Measurements from ENCODE around the gene ZNF10. TPM values are rescaled to one million over a fixed set of nuclear protein-coding genes. Genes with fewer than 3 reads are reported as not detected.

Gene ZNF10
- total RNA-seq, result 3.2 and 5.5 TPM in 2 replicates

DNA sequence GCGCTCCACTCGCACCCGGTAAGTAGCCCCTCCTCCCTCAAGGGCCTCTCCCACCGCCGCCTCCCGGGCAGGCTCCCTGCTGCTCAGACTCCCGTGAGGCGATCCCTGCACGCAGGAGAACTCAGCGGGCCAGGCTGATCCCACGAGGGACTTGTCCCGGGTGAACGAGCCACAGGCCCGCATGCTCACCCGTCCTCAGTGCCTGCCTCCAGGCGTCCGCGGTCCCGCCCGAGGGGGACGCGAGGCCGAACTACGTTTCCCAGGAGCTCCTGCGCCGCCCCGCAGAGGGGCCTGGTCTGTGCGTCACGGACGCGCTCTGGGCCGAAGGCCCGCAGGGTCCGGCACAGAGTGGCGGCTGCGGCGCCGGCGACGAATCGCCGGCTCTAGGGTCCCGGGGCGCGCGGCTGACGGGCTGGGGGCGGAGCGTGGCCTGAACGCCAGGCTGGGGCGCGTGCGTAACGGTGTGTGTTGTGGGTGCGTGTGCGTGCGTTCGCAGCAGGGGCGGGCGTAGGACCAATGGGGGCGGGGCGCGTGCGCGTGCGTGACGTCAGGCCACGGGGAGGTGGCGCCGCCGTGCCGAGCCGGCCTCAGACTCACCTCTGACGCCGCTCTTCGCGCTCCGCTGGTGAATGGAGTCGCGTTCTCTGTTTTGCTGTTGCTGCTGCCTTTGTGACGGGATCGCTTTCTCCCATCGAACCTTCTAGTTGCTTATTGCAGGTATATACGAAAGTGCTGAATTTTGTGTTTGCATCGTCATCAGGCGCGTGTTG is at the start of gene ZNF10, which contains the start of gene ZNF891:
ZNF10 (plus strand) TSS at position 590 of the 770 bp plus-strand sequence. CDS start 13,866 bp downstream, outside the sequence.
ZNF891 (minus strand) TSS at position 237 of the 770 bp plus-strand sequence. CDS start 8,356 bp downstream, outside the sequence.

DNA sequence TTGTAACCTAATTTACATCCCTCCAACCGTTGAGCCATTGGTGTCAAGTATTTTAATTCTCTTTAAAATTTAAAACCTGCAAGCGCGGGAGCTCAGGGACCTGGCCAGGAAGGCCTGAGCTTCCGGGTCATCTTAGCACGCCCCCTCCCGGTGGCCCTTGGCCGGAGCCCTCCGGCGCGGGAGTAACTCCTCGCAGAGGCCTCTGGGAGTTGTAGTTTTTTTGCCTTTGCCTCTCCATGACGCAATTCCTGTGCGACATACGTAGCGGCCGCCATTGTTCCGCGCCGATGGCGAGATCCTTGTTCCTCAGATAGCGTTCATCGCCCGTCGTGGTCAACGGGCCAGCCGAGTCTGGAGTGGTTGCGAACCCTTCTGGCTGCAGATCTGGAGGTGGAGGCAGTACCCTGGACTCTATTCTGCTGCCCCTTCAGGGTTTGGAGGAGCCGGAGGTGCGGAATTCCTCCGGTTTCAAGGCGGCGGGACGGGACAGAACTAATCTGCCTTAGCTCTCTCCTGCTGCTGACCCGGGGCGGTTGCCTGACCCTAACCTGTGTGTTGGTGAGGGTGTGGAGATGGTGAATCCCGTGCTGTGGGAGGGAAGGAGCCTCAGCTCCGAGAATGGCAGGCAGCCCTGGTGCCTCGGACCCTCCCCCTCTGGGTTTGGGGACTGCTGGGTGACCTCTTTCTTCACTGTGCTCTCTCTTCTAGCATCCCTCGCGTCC is 51.0 kb downstream of the ZNF10 start, which contains the start of gene ZNF268:
ZNF268 (plus strand) TSS at position 258 of the 722 bp plus-strand sequence. CDS start 503 bp downstream, outside the sequence.

Other genes starting within 250 kb of the ZNF10 start
- 36.5 and 36.7 TPM in 2 replicates for gene CHFR, start 243.0 kb upstream of the ZNF10 start, total RNA-seq
- 7.8 and 10.5 TPM in 2 replicates for gene ZNF605, start 174.3 kb upstream of the ZNF10 start, total RNA-seq
- gene ZNF26, start 144.3 kb upstream of the ZNF10 start, total RNA-seq, result 10.4 and 12.5 TPM in 2 replicates
- gene ZNF84, start 93.1 kb upstream of the ZNF10 start, total RNA-seq, result 17.2 and 22.6 TPM in 2 replicates
- 18.8 and 20.8 TPM in 2 replicates for gene ZNF140, start 49.7 kb upstream of the ZNF10 start, total RNA-seq
- 0.32 and 0.76 TPM in 2 replicates for gene ZNF891, start 353 bp upstream of the ZNF10 start, total RNA-seq
- 26.3 and 36.5 TPM in 2 replicates for gene ZNF268, start 50.9 kb downstream of the ZNF10 start, total RNA-seq
- gene ANHX, start 105.2 kb downstream of the ZNF10 start, total RNA-seq, result not detected in 2 replicates

Measured in epithelial cell of umbilical artery (primary cell).